SK-N-SH (cell line): ENCODE data around the gene IL20RB. TPM values are rescaled to one million over a fixed set of nuclear protein-coding genes. Genes with fewer than 3 reads are reported as not detected.

Experiments used
- CTCF ChIA-PET: fragments of 300-600, 350-600 bp; formaldehyde crosslinking; extraction: SDS; loops from one replicate; lab custom pipeline; 2021; lab: Yijun Ruan, JAX
- POLR2A ChIA-PET: fragments of 350-600 bp; sonication (Branson Sonifier 250); formaldehyde crosslinking; extraction: SDS; loops from one replicate; lab custom pipeline; 2020; ENCODE audit warnings: antibody characterized with exemption, inconsistent platforms; lab: Yijun Ruan, JAX
- DNase-seq: peaks from one replicate; pipeline ENCODE4 v3.0.0; 2012
- H2AFZ ChIP-seq: fragments of 200-600 bp; sonication (generic); 2 replicates; pipeline ENCODE4 v1.8.1; 2016; ENCODE audit warnings: antibody characterized with exemption, mild to moderate bottlenecking, low read depth
- H3F3A ChIP-seq: fragments of 200-600 bp; sonication (generic); replicated peaks from 2 replicates; pipeline ENCODE3; 2016; ENCODE audit warnings: antibody characterized with exemption, mild to moderate bottlenecking; ENCODE audit not compliant: insufficient read depth
- H3K27ac ChIP-seq, 2 experiments: fragments of 200-500 bp in 1 of 2; fragments of 200-600 bp in 1 of 2; sonication (Bioruptor generic) in 1 of 2; sonication (generic), shearing (Covaris generic) in 1 of 2; 2 replicates each; pipeline versions ENCODE4 v1.5.1 to v1.6.1; 2014 to 2016; ENCODE audit warnings: low read depth in 2 of 2, inconsistent platforms in 1 of 2, low read length in 1 of 2, mild to moderate bottlenecking in 1 of 2, mixed read lengths in 1 of 2
- H3K27me3 ChIP-seq: fragments of 200-600 bp; sonication (generic), shearing (Covaris generic); 2 replicates; pipeline ENCODE4 v1.6.1; 2016; ENCODE audit warnings: mixed run types; ENCODE audit not compliant: insufficient read depth
- H3K36me3 ChIP-seq, 2 experiments: fragments of 200-500 bp in 1 of 2; fragments of 200-600 bp in 1 of 2; sonication (Bioruptor generic) in 1 of 2; sonication (generic) in 1 of 2; replicated peaks in 1 of 2; 2 replicates each; pipeline versions ENCODE3 to v1.5.1; 2014 to 2016; ENCODE audit warnings: low read length in 1 of 2, mild to moderate bottlenecking in 1 of 2; ENCODE audit not compliant: insufficient read depth in 2 of 2, control insufficient read depth in 1 of 2
- H3K4me1 ChIP-seq, 2 experiments: fragments of 200-500 bp in 1 of 2; fragments of 200-600 bp in 1 of 2; sonication (Bioruptor generic) in 1 of 2; sonication (generic), shearing (Covaris generic) in 1 of 2; 2 replicates each; pipeline versions ENCODE4 v1.5.1 to v1.6.1; 2014 to 2016; ENCODE audit warnings: low read depth in 1 of 2, low read length in 1 of 2, mixed run types in 1 of 2; ENCODE audit not compliant: insufficient read depth in 2 of 2, control insufficient read depth in 1 of 2
- H3K4me2 ChIP-seq: fragments of 200-600 bp; sonication (generic), shearing (Covaris generic); 2 replicates; pipeline ENCODE4 v1.6.1; 2017; ENCODE audit warnings: mixed run types
- H3K4me3 ChIP-seq, 2 experiments: fragments of 200-500 bp in 1 of 2; fragments of 200-600 bp in 1 of 2; sonication (Bioruptor generic) in 1 of 2; sonication (generic), shearing (Covaris generic) in 1 of 2; 2 replicates each; pipeline versions ENCODE4 v1.5.1 to v1.8.1; 2014 to 2016; ENCODE audit warnings: low read depth in 2 of 2, inconsistent platforms in 1 of 2, low read length in 1 of 2, mild to moderate bottlenecking in 1 of 2, mixed read lengths in 1 of 2, moderate library complexity in 1 of 2
- H3K79me2 ChIP-seq: fragments of 200-600 bp; sonication (generic); 2 replicates; pipeline ENCODE4 v1.8.1; 2017; ENCODE audit warnings: mild to moderate bottlenecking; ENCODE audit not compliant: insufficient read depth
- H3K9ac ChIP-seq: fragments of 200-600 bp; sonication (generic); 2 replicates; pipeline ENCODE4 v1.6.1; 2017; ENCODE audit warnings: mixed run types
- H3K9me2 ChIP-seq: fragments of 200-600 bp; sonication (generic); 2 replicates; pipeline ENCODE4 v1.6.1; 2017; ENCODE audit warnings: mixed run types
- H3K9me3 ChIP-seq: fragments of 200-600 bp; sonication (generic); 2 replicates; pipeline ENCODE4 v1.6.1; 2017; ENCODE audit warnings: mixed run types, mild to moderate bottlenecking, moderate library complexity
- H4K20me1 ChIP-seq: fragments of 200-600 bp; sonication (generic); 2 replicates; pipeline ENCODE4 v1.6.1; 2017; ENCODE audit warnings: mild to moderate bottlenecking, mixed run types; ENCODE audit not compliant: insufficient read depth
- ELF1 ChIP-seq: IDR thresholded peaks from 2 replicates; pipeline ENCODE4 v1.4.0; 2012
- EP300 ChIP-seq, 2 experiments: IDR thresholded peaks; 2 replicates each; pipeline versions ENCODE4 v1.4.0 to v1.6.1; 2012; ENCODE audit warnings: borderline replicate concordance in 1 of 2, low read depth in 1 of 2, low read length in 1 of 2
- FOSL2 ChIP-seq: IDR thresholded peaks from 2 replicates; pipeline ENCODE4 v1.4.0; 2012; ENCODE audit warnings: low read depth, mild to moderate bottlenecking, moderate library complexity, borderline replicate concordance
- FOXM1 ChIP-seq: IDR thresholded peaks from 2 replicates; pipeline ENCODE4 v1.4.0; 2012; ENCODE audit warnings: low read depth, mild to moderate bottlenecking
- GATA2 ChIP-seq: sonication (generic); formaldehyde crosslinking; IDR thresholded peaks from 2 replicates; pipeline ENCODE4 v1.5.0; 2020; ENCODE audit warnings: mild to moderate bottlenecking, missing genetic modification reagents
- JUND ChIP-seq: IDR thresholded peaks from 2 replicates; pipeline ENCODE4 v1.4.0; 2012
- MXI1 ChIP-seq: IDR thresholded peaks from 2 replicates; pipeline ENCODE4 v1.6.1; 2012; ENCODE audit warnings: mild to moderate bottlenecking, low read depth, low read length, improper control_type of control experiment
- NFIC ChIP-seq: IDR thresholded peaks from 2 replicates; pipeline ENCODE4 v1.4.0; 2012; ENCODE audit warnings: borderline replicate concordance
- NRF1 ChIP-seq: IDR thresholded peaks from 2 replicates; pipeline ENCODE4 v1.6.1; 2012; ENCODE audit warnings: low read depth, mild to moderate bottlenecking, low read length
- PBX3 ChIP-seq: IDR thresholded peaks from 2 replicates; pipeline ENCODE4; 2012
- RAD21 ChIP-seq: IDR thresholded peaks from 2 replicates; pipeline ENCODE4 v1.6.1; 2012; ENCODE audit warnings: mild to moderate bottlenecking, low read length
- RCOR1 ChIP-seq: fragments of 150-350 bp; IDR thresholded peaks from 2 replicates; pipeline ENCODE4 v1.6.1; 2017; ENCODE audit warnings: antibody characterized with exemption, low read length
- REST ChIP-seq: IDR thresholded peaks from 2 replicates; pipeline ENCODE4 v1.6.1; 2012; ENCODE audit warnings: mild to moderate bottlenecking, low read depth, low read length, moderate library complexity
- RFX5 ChIP-seq: IDR thresholded peaks from 2 replicates; pipeline ENCODE4 v1.6.1; 2012; ENCODE audit warnings: mild to moderate bottlenecking, improper control_type of control experiment, low read length
- RXRA ChIP-seq: IDR thresholded peaks from 2 replicates; pipeline ENCODE4 v1.4.0; 2012; ENCODE audit warnings: low read depth, mild to moderate bottlenecking, borderline replicate concordance
- SIN3A ChIP-seq: IDR thresholded peaks from 2 replicates; pipeline ENCODE4 v1.6.1; 2012; ENCODE audit warnings: low read depth, mild to moderate bottlenecking, low read length, moderate library complexity, borderline replicate concordance
- TAF1 ChIP-seq: IDR thresholded peaks from 2 replicates; pipeline ENCODE4 v1.6.1; 2012; ENCODE audit warnings: low read depth, mild to moderate bottlenecking, low read length, moderate library complexity, borderline replicate concordance
- TCF12 ChIP-seq: IDR thresholded peaks from 2 replicates; pipeline ENCODE4 v1.4.0; 2012
- YY1 ChIP-seq: IDR thresholded peaks from 2 replicates; pipeline ENCODE4 v1.4.0; 2012; ENCODE audit warnings: low read depth, mild to moderate bottlenecking
- WGBS: methylation state at CpG from one replicate; pipeline ENCODE4 v1.1.6; 2017; ENCODE audit warnings: low lambda C conversion rate; 5-methylcytosine and 5-hydroxymethylcytosine counted together
- polyA plus RNA-seq, 3 experiments: library from polyadenylated mRNA; depleted of rRNA; stranded (reverse); fragments of >200 nt; gene quantifications; 2 replicates each; pipeline ENCODE4 v1.2.3, GENCODE V29; 2012
- TF ChIP-seq, protein P1 (sequence below): fragments of 200-600 bp; sonication (generic); IDR thresholded peaks from 2 replicates; pipeline ENCODE4 v1.6.1; 2017; ENCODE audit warnings: antibody characterized with exemption, mild to moderate bottlenecking, moderate library complexity

The IL20RB gene
- polyA plus RNA-seq, 1 of the 3 experiments (the other 2 are of a cell fraction), result 0.58 TPM

DNA sequence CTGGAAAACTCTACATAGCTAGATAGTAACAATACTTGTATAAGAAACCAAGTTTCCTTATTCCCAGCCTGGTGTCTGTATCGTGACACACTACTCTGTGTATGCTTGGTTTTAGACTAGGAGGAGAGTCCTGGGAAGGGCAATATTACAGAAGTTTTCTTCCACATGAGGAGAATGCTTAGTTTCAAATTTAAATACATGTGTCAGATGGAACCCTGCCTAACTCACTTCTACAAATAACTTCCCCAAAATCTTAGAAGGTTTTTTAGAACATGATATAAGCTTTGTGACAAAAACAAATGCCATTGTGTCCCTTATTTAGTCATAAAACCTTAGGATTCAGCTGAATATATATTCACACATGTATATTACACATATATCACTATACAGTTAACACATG lies 7.2 kb upstream of the IL20RB start (continued):
- TF ChIP-seq SIN3A, result no peak
- TF ChIP-seq, all 33 proteins: peak for 0

- ChIA-PET CTCF (interaction anchor here (1.0 to 1.2 kb wide), 2 partner anchors 22 to 62 kb away, joined by 3 read pairs; no protein-coding TSS in a partner anchor), POLR2A (no interaction called here)
- no peak overlapping the region for H3K27ac ChIP-seq
- 37% methylated on average over 1 of the region's 1 CpG for WGBS
- H3K4me2 ChIP-seq, result no peak overlapping the region
- TF ChIP-seq NFIC (no peak), JUND (no peak), EP300 (IDR thresholded peaks at IDR 0.05; ENCODE audit: borderline replicate concordance in 1 of 2, low read depth in 1 of 2, low read length in 1 of 2) (no peak), GATA2 (CRISPR knock-in tag) (no peak), MXI1 (no peak), PBX3 (no peak), RAD21 (no peak), RFX5 (no peak), ELF1 (no peak), RCOR1 (no peak), NRF1 (no peak), RXRA (no peak), TAF1 (no peak), YY1 (no peak), FOXM1 (no peak), FOSL2 (no peak)
- DNase-seq, result no peak
- H2AFZ ChIP-seq, result no peak overlapping the region
- H4K20me1 ChIP-seq, result no peaks in the 10 kb centered on the region
- H3K79me2 ChIP-seq, result no peaks in the 10 kb centered on the region
- H3K4me1 ChIP-seq, result peaks cover 3 to 6% of the 10 kb centered on the region in 2 experiments; a peak in 3 of 4 replicates
- no peaks in the 10 kb centered on the region for H3K9me2 ChIP-seq
- no peaks in the 10 kb centered on the region for H3F3A ChIP-seq
- no peak overlapping the region for H3K4me3 ChIP-seq
- H3K27me3 ChIP-seq, result no peaks in the 10 kb centered on the region
- H3K9me3 ChIP-seq, result no peaks in the 10 kb centered on the region
- no peak overlapping the region for H3K9ac ChIP-seq
- H3K36me3 ChIP-seq, result peaks cover 3 to 4% of the 10 kb centered on the region in 2 experiments
Observed at GRCh38 chr3:136952292-136952691, 5.5 kb upstream of the IL20RB start.

- 98% methylated on average over 2 of the region's 2 CpGs for WGBS
- Histone ChIP-seq H3K4me1 (peaks cover 6 to 8% of the 10 kb centered on the region in 2 experiments; a peak in 3 of 4 replicates), H3K79me2 (no peaks in the 10 kb centered on the region), H3F3A (no peaks in the 10 kb centered on the region), H2AFZ (no peak overlapping the region), H3K27me3 (no peaks in the 10 kb centered on the region), H3K36me3 (peaks cover 0 to 3% of the 10 kb centered on the region in 2 experiments), H3K9ac (no peak overlapping the region), H3K9me2 (no peaks in the 10 kb centered on the region), H3K9me3 (no peaks in the 10 kb centered on the region), H3K27ac (no peak overlapping the region; a peak in 1 of 4 replicates), H3K4me3 (no peak overlapping the region), H3K4me2 (no peak overlapping the region), H4K20me1 (no peaks in the 10 kb centered on the region)
- no peak for DNase-seq
- no peak for TF ChIP-seq FOXM1
- no peak for TF ChIP-seq EP300 (IDR thresholded peaks at IDR 0.05; ENCODE audit: borderline replicate concordance in 1 of 2, low read depth in 1 of 2, low read length in 1 of 2)
- no peak for TF ChIP-seq SIN3A
- no peak for TF ChIP-seq REST
- TF ChIP-seq FOSL2, result no peak
- TF ChIP-seq TCF12, result no peak
- TF ChIP-seq, protein P1, sequence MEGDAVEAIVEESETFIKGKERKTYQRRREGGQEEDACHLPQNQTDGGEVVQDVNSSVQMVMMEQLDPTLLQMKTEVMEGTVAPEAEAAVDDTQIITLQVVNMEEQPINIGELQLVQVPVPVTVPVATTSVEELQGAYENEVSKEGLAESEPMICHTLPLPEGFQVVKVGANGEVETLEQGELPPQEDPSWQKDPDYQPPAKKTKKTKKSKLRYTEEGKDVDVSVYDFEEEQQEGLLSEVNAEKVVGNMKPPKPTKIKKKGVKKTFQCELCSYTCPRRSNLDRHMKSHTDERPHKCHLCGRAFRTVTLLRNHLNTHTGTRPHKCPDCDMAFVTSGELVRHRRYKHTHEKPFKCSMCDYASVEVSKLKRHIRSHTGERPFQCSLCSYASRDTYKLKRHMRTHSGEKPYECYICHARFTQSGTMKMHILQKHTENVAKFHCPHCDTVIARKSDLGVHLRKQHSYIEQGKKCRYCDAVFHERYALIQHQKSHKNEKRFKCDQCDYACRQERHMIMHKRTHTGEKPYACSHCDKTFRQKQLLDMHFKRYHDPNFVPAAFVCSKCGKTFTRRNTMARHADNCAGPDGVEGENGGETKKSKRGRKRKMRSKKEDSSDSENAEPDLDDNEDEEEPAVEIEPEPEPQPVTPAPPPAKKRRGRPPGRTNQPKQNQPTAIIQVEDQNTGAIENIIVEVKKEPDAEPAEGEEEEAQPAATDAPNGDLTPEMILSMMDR, result no peak
- no peak for TF ChIP-seq ELF1
- no peak for TF ChIP-seq NFIC
- TF ChIP-seq RXRA, result no peak
- ChIA-PET POLR2A (no interaction called here), CTCF (no interaction called here)
Observed at GRCh38 chr3:136954251-136954650, 3.5 kb upstream of the IL20RB start.
